Stimulated activated CD4-positive, alpha-beta T cell treated with anti-CD3 and anti-CD28 coated beads, TNF-alpha, amount 100 ng/mL, for 48 hours (primary cell): ENCODE results near the gene ABCA10.
"Not testable (repeated sequence)": the region's sequence is repeated elsewhere in the genome, so short reads cannot be mapped to it uniquely, and the experiment has no call there.

Experiments used
- DNase-seq, 3 donors: peaks; one replicate each; pipeline ENCODE4 v3.0.0-alpha.2; 2020; ENCODE audit warnings: low read depth in 3 of 3

Gene ABCA10

DNA sequence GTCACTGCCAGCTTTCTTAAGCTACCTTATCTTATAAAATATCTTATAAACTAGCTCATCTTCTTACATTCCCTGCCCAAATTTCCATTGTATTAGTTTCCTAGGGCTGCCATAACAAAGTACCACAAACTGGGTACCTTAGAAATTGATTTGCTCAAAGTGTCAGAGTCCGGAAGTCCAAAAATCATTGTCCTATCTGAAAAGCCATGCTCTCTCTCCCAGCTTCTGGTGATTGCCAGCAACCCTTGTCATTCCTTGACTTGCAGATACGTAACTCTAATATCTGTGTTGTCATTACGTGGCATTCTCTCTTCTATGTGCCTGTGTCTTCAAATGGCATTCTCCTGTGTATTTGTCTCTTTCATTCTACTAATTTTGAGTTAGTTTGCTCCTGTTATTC is 2.3 kb upstream of the ABCA10 start:
- no peak for DNase-seq

DNA sequence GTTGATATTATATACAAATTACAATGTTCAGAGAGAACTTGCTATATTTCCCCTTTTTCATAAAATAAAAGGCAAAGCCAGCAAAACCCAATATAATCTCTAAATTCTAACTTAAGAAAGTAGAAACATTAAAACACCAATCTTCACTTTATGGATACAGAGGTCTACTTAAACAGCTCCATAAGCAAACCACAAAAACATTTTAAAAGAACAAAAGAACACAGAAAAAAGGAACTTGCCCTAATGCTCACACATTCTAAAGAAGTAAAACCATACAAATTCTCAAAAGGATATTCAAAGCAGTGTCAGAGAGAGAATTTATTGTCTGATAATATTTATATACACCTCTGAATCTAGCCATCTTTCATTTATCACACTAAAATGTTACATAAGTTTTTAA is 606 bp downstream of the ABCA10 start:
- no peak for DNase-seq

DNA sequence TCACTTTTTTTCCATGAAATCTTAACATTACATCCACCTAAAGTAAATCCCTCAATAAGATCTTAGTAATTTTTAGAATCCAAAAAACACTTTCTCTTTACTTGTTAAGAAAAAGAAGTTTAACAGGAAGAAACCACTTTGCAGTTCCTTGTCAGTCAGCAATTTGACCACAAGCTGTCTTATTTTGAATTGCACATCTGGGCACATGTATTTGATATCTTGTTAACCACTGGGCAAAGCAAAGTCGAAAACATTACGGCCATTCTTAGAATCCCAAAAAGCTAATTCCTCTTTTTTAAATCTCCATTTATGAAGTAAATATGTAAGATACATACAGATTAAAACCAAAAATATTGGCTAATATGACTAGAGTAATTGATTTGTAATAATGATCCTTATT is 1.1 kb downstream of the ABCA10 start:
- no peak for DNase-seq

DNA sequence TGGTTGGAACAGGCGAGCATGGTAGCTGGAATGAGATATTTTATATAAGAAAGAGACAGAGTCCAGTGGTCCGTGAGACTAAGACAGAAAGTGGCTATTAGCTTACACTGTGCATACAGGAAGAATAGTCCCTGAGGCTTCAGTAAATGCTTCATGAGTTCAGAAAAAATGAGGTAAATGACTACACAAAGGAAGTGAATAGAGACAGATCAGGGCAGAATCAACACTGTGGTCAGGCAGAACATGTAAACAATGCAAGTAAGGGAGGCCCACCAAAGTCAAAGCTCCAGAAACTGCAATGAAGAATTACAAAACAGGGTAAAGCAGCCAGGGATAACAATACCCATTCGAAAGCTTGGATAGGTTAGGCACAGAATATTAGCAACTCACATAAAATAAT is 4.8 kb downstream of the ABCA10 start:
- DNase-seq = no peak

DNA sequence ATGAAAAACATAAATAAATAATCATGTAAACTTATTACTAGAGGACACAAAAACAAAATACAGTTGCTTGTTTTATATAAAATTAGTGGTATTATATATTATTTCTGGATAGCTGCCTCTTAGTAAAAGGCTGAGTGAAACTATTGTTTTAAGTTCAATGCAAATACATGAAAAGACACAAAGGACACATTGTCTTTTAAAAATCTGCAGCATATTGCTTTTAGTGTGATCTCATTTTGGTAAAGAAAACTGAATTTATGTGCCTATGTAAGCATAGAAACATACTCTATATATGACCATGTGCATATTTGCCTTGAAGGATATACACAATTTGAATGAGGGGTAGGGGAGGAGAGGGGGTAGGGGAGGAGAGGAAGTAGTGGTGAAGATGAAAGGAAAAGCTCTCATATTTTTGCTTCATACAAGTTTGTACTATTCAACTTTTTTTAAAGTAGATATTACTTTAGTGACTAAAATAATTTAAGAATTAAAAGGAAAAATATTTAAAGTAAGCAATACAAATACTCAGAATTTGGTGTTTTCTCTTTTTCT is 5.8 kb downstream of the ABCA10 start:
- no peak for DNase-seq

DNA sequence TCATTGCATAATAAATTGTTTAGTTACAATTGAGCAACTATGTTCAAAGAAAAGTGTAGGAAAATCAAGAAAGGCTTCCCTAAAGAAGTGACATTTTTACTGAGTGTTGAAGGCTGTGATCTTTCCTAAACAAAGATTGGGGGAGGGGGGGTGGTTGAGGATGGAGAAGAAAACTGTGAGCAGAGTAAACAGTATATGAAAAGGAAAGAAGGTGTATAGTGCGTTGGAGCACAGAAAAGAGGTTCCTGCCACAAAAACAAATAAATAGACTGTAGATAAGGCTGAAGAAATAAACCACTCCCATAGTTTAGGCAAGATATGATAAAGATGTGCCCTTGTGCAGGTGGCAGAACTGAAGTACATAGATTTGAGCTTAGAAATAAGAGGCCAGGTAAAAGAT is 8.5 kb downstream of the ABCA10 start:
- DNase-seq = no peak

DNA sequence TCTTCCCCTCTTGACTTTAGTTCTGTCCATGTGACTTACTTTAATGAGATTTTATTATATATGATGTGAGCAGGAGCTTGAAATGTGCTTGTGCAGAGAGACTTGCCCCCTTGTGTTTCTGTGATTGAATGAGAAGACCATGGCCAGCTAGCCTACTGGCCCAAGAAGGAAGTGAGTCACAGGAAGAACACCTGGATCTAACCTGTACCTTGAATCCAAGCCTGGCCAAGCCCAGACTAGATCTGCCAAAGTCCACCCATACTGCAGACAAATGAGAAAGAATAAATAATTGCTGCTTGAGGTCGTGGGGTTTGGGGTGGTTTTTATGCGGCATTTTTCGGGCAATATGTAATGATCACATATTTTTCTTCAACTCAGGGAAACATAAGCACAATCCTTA is 9.6 kb downstream of the ABCA10 start:
- DNase-seq = no peak

DNA sequence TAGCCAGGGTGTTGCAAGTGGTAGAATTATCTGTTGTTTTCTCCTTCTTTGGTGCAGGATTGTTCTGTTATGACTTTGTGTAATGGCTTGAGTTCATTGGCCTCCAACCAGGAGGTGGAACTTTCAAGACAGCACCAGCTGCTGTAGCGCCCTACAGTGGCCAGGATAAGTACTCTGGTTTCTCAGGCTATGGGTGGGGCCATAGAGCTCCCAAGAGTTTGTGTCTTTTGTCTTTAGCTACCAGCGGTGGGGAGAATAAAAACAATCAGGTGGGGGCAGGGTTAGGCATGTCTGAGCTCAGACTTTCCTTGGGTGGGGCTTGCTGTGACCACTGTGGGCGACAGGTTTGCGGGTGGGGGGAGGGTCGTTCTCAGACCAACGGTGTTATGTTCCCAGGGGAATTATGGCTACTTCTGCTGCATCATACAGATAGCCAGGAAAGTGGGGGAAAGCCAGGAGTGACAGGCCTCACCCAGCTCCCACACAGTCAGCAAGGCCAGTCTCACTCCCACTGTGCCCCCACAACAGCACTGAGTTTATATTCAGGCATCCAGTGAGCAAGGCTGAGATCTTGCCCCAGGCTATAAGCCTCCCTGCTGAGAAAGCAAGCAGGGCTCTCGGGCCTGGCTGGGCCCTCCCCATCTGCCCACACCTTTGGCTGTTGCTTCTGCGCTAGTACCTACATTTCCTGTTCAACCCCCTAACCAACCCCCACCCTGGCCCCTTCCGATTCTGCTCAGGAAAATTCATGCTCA is 15.4 kb downstream of the ABCA10 start:
- no peak for DNase-seq

DNA sequence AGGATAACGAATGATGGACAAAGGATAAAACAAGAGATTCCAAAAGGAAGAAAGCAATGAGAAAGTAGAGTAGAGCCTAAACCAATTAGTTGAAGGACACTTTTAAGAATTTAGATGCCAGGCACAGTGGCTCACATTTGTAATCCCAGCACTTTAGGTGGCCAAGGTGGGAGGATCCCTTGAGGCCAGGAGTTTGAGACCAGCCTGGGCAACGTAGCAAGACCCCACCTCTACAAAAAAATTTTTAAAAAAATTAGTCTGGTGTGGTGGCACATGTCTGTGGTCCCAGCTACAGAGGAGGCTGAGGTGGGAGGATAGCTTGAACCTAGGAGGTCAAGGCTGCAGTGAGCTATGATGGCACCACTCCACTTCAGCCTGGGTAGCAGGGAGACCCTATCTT is 20.0 kb downstream of the ABCA10 start:
- DNase-seq = no peak

DNA sequence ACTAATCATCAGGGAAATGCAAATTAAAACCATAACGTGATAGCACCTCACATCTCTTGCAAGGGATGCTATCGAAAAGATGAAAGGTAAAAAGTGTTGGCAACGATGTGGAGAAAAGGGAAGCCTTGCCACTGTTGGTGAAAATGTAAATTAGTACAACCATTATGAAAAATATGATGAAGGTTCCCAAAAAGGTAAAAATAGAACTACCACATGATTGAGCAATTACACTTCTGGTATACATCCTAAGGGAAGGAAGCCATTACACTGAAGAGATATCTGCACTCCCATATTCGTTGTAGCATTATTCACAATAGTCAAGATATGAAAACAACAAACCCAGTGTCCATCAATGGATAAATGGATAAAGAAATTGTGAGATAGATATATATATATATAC is 21.5 kb downstream of the ABCA10 start:
- DNase-seq = no peak

DNA sequence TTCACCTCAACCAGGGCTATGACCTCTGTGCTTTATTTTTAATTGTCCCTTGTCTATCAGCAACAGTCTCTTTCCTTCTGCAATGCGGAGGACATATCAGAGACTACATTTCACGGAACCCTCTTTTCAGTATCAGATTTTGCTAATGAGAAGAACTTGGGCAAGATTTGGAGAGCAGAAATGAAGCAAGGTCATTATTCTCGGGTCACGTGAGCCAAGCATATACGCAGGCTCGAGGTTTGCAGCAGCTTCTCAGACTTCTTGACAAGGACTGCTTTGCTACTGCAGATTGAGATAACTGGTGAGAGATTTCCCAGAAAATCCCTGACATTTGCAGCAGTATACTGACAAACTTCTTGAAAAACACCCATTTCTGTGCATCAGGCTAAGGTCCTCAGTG is 30.4 kb downstream of the ABCA10 start:
- DNase-seq = no peak

DNA sequence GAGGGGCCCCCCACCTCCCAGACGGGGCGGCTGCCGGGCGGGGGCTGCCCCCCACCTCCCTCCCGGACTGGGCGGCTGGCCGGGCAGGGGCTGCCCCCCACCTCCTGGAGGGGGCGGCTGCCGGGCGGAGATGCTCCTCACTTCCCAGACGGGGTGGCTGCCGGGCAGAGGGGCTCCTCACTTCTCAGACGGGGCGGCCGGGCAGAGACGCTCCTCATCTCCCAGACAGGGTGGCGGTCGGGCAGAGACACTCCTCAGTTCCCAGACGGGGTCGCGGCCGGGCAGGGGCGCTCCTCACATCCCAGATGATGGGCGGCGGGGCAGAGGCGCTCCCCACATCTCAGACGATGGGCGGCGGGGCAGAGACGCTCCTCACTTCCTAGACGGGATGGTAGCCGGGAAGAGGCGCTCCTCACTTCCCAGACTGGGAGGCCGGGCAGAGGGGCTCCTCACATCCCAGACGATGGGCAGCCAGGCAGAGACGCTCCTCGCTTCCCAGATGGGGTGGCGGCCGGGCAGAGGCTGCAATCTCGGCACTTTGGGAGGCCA is 32.4 kb downstream of the ABCA10 start:
- not testable (repeated sequence) for DNase-seq

DNA sequence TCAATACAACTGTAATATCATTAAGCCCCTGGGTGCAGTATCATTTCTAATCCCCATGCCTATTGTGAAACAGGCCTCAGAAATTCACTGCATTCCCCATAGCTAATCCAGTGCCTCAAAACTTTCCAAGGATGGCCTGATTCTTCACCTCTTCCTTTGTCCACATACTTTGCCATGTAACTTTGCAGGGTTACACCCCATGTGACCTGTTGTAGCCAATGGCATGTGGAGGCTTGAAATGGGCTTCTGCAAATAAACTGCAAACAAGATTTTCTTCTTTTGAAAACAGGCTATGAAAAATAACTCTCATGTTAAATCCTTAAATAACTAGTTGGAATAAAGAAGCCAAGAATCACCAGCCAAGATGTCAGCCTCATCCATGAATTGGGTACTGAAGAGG is 35.9 kb downstream of the ABCA10 start:
- DNase-seq = no peak

DNA sequence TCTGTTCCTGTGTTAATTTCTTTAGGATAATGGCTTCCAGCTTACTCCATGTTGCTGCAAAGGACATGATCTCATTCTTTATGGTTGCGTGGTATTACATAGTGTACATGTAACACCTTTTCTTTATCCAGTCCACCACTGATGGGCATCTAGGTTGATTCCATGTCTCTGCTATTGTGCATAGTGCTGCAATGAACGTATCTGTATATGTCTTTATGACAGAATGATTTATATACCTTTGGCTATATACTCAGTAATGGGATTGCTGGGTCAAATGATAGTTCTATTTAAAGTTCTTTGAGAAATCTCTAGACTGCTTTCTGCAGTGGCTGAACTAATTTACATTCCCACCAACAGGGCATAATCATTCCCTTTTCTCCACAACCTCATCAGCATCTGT is 39.8 kb downstream of the ABCA10 start:
- DNase-seq = no peak

DNA sequence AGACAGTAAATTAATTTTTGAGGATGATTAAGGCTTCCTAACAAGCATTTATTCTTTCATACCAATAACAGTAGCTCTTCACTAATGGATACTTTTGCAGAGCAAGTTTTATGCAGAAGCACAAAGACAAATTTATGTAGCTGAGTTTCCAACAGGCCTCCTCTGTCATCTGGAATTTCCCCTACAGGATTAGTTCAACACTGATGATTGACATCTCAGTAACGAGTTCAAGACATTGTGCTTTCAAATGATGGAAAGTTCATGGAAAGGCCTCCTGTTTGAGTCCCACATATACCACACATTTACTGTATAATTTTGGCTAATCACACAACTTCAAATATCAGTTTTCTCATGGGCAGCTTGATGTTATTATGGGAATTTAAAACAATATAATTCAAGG is 40.6 kb downstream of the ABCA10 start:
- no peak for DNase-seq

DNA sequence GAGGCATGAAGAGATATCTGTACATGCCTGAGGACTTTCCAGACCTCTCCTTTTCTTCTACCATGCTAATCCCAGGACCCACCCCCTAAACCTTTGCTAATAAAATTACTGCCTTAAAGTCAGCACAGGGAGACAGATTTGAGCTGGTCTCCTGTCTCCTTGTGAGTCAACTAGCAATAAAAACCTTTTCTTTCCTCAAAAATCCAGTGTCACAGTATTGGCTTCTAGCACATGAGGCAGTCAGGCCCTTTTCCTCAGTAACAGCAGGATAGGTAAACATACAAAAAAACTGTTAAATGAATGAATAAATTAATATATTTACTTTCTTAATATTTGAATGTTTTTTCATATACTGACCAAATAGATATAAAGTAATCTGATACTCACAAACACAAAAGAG is 41.3 kb downstream of the ABCA10 start:
- no peak for DNase-seq

DNA sequence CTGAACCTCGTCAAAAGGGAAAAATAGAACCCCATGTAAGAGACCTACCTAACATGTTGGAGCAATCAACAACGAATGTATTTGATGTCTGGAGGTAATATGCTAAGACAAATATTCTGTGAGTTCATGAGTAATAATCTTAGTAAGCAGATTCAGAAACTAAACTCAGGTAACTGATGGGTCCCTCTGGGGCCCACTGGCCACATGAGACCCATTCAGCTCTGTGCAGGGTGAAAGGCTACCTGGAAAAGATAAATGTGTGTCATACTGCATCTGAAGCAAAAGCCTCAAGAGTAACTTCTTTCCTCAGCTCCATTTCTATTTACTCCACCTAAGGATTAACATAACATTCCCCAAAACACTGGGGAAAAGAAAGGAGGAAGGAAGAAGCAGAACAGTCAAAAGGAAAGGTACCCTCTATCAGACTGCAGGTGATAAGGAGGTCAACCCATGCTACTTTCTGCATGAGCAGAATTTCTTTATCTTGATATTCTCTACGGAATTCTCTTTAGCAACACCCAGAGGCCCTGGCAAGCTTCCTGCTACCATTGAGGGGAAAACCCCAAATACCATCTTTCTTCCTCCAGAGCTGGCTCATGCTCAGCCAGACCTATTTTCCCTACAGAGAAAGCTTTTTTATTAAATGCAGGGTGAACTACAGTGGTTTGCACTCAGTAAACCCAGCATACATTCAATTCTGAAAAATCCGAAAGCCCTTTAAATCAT is 49.2 kb downstream of the ABCA10 start:
- no peak for DNase-seq

DNA sequence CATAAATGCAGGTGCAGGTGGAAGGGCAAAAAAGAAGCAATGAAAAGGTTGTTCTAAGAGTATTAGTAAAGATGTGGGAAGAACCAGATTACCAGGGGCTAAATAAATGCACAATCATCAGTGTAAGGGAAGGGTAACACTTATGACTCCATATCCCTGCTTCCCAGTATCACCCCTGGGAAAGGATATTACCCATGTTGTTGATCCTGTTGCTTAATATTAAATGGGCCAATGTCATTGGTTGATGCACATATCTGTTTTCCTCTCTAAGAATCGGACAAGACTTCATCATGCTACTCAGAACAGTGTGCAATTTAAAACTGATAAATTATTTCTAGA is 52.2 kb downstream of the ABCA10 start:
- DNase-seq = no peak

DNA sequence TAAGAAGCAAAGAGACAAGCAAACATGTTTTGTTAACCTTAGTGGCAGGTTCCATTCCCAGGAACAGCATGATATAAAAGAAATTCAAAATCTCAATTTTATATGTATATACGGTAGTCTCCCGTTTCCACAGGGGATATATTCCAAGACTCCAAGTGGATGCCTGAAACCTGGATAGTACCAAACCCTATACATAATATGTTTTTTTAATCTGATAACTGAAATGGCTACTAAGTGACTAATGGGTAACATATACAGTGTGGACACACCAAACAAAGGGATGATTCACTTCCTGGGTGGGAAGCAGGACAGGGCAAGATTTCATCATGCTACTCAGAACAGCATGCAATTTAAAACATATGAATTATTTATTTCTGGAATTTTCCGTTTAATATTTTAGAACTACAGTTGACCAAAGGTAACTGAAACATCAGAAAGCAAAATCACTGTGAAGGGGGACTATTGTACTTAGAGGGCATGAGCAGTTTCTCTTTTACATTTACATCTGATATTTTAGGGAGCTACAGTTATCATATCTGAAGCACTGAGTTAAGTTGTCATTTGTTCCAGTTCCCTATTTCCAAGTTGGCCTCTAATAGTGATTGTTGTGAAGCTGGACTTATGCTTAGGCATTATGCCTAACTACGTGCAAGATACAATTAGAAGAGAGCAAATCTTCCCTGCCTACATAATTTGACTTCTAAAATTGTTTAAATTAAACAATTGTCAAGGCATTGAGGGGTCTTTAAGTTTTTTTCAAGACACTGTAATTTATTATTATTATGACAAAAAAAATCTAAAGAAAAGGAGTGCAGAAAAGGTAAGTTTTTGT is 52.8 kb downstream of the ABCA10 start:
- DNase-seq = no peak

DNA sequence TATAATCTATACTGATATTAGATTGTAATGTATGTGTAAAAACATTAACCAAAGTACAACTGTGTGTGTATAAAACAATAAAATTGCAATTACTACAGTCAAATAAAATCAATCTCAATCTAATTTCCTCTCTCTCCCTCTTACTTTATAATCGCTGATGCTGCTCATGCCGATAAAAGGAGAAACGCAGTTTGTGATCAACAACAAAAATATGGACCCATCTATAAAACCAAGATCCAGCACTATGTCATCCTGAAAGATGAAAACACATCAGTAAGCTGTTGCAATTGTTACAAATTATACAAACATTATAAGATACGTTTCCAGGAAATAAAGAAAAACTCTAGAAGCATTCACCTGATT is 53.4 kb downstream of the ABCA10 start:
- DNase-seq = no peak

DNA sequence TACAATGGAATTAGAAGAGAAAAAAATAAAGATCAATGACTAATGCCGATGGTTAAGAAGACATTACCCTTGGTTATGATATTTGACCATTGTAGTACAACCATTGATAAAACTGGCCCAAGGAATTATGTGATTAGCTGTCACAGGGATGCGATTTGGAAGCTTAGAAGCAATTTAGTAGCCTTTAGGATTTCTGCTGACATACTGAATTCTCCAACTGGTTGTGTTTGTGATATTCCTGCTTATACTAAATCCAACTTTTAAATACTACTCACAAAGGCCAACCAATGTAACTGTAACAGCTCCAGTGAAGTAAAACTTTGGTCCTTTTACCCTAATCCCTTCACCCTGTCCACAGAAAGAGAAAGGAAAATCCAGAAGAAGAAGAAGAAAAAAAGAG is 55.5 kb downstream of the ABCA10 start:
- no peak for DNase-seq

DNA sequence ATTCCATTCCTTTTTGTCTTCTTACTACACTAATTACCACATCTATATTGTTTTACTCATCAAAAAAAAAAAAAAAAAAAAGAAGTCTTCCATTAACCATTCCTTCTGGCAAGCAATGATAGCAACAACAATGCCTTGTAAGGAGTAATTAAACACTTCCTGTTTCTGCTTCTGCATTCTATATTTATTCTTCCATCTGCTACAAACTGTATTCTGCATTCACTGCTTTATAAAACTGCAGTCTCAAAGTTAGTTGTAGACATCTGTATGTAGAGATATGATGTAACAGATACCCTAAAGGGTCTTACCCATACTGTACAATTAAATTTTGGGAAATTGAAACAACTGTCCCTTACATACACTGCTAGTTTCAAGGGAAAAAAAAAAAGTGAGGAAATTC is 58.2 kb downstream of the ABCA10 start:
- no peak for DNase-seq
